Measurements from ENCODE around the gene SLC14A1. TPM values are rescaled to one million over a fixed set of nuclear protein-coding genes. Genes with fewer than 3 reads are reported as not detected.

The SLC14A1 gene
- total and polyA plus RNA-seq, 3 donors from 2014 or later = 0.50 to 0.73 TPM; not detected in 1

- Histone ChIP-seq H3K27me3 (no peaks in the 10 kb centered on the region), H3K4me3 (no peak overlapping the region), H3K27ac (no peak overlapping the region), H3K36me3 (ENCODE audit: low read depth, missing control alignments) (no peaks in the 10 kb centered on the region), H3K9me3 (no peaks in the 10 kb centered on the region), H3K4me1 (peaks cover 4% of the 10 kb centered on the region)
- TF ChIP-seq, protein P1, sequence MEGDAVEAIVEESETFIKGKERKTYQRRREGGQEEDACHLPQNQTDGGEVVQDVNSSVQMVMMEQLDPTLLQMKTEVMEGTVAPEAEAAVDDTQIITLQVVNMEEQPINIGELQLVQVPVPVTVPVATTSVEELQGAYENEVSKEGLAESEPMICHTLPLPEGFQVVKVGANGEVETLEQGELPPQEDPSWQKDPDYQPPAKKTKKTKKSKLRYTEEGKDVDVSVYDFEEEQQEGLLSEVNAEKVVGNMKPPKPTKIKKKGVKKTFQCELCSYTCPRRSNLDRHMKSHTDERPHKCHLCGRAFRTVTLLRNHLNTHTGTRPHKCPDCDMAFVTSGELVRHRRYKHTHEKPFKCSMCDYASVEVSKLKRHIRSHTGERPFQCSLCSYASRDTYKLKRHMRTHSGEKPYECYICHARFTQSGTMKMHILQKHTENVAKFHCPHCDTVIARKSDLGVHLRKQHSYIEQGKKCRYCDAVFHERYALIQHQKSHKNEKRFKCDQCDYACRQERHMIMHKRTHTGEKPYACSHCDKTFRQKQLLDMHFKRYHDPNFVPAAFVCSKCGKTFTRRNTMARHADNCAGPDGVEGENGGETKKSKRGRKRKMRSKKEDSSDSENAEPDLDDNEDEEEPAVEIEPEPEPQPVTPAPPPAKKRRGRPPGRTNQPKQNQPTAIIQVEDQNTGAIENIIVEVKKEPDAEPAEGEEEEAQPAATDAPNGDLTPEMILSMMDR (IDR thresholded peaks at IDR 0.05) = no peak
- no peak for TF ChIP-seq POLR2A (IDR thresholded peaks at IDR 0.05)
- WGBS, 2 donors = 78 to 91% methylated on average over 1 to 7 of the region's 7 CpGs
- no peak for DNase-seq
- intact Hi-C loops (cut with DNase I; ENCODE audit: low total_unique reads) = loop anchor here (10.0 kb wide), 1 partner anchor 193 kb away; no protein-coding TSS in a partner anchor
Measured at GRCh38 chr18:45691816-45692179, 32.2 kb upstream of the SLC14A1 start.

DNA sequence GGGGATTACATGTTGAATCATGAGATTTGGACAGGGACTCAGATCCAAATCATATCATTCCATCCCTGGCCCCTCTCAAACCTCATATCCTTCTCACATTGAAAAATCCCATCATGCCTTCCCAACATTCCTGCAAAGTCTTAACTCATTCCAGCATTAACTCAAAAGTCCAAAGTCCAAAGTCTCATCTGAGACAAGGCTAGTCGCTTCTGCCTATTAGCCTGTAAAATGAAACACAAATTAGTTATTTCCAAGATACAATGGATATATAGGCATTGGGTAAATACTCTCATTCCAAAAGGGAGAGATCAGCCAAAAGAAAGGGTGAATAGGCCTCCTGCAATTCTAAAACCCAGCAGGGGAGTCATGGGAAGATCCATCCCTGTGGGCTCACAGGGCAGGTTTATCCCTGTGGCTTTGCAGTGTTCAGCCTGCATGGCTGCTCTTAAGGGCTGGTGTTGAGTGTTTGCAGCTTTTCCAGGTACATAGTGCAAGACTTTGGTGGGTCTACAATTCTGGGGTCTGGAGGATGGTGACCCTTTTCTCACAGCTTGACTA lies 21.2 kb upstream of the SLC14A1 start:
- Histone ChIP-seq H3K27ac (no peak overlapping the region), H3K4me1 (no peaks in the 10 kb centered on the region), H3K36me3 (ENCODE audit: low read depth, missing control alignments) (no peaks in the 10 kb centered on the region), H3K4me3 (no peak overlapping the region), H3K9me3 (no peaks in the 10 kb centered on the region), H3K27me3 (no peaks in the 10 kb centered on the region)
- intact Hi-C loops (cut with DNase I; ENCODE audit: low total_unique reads) = no loop called here
- WGBS, 2 donors = 93 to 100% methylated on average over 1 of the region's 1 CpG
- no peak for DNase-seq
- TF ChIP-seq, protein P1 (IDR thresholded peaks at IDR 0.05) = no peak
- no peak for TF ChIP-seq POLR2A (IDR thresholded peaks at IDR 0.05)

DNA sequence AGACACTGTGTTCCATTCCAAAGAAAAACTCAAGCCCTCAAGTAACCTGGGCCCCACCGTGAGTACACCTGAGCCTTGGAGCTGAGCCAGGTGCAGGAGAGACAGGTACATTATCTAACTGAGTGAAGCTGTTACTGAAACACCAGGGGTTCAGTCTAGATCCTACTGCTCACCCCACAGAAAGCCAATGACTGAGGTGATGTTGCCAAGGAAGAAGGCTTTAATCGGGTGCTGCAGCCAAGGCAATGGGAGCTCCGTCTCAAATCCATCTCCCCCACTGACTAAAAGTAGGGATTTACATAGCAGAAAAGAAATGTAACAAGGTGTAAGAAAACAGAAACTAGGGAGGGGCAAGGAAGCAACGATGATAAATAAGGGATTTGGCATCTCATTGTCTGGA lies 15.2 kb upstream of the SLC14A1 start:
- no peak overlapping the region for H3K27ac ChIP-seq
- H3K9me3 ChIP-seq = no peaks in the 10 kb centered on the region
- no peaks in the 10 kb centered on the region for H3K27me3 ChIP-seq
- H3K36me3 ChIP-seq (ENCODE audit: low read depth, missing control alignments) = no peaks in the 10 kb centered on the region
- no peaks in the 10 kb centered on the region for H3K4me1 ChIP-seq
- 75 to 92% methylated on average over 4 of the region's 4 CpGs for WGBS, 2 donors
- H3K4me3 ChIP-seq = no peak overlapping the region
- TF ChIP-seq POLR2A (IDR thresholded peaks at IDR 0.05) = no peak
- TF ChIP-seq, protein P1 (IDR thresholded peaks at IDR 0.05) = no peak
- no peak for DNase-seq
- intact Hi-C loops (cut with DNase I; ENCODE audit: low total_unique reads) = no loop called here

DNA sequence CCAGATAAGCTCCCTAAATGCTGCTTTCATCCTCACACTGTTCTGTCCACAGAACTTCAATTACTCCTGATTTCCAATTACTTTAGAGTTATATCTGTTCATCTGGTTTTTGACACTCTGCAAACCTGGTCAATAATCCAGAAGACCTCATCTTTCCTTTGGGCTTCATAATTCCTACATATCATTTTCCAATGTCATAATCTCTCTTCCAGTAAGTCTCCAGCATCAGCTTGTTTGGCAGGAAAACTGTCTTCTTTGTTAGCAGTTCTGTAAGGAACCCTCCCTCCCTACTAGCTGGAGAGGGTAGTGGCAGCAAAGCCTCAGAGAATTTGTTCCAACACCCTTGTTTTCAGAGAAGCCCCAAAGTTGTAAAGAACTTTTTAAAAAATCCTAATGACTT lies 11.9 kb upstream of the SLC14A1 start:
- no peaks in the 10 kb centered on the region for H3K4me1 ChIP-seq
- H3K36me3 ChIP-seq (ENCODE audit: low read depth, missing control alignments) = no peaks in the 10 kb centered on the region
- H3K4me3 ChIP-seq = no peak overlapping the region
- H3K9me3 ChIP-seq = no peaks in the 10 kb centered on the region
- no peaks in the 10 kb centered on the region for H3K27me3 ChIP-seq
- no peak for DNase-seq
- no peak overlapping the region for H3K27ac ChIP-seq
- no peak for TF ChIP-seq POLR2A (IDR thresholded peaks at IDR 0.05)
- TF ChIP-seq, protein P1 (IDR thresholded peaks at IDR 0.05) = no peak
- intact Hi-C loops (cut with DNase I; ENCODE audit: low total_unique reads) = no loop called here

GRCh38 chr18:45713239-45713638 lies 10.7 kb upstream of the SLC14A1 start:
- H3K4me1 ChIP-seq = no peaks in the 10 kb centered on the region
- no peak for TF ChIP-seq POLR2A (IDR thresholded peaks at IDR 0.05)
- TF ChIP-seq, protein P1 (IDR thresholded peaks at IDR 0.05) = no peak
- H3K9me3 ChIP-seq = no peaks in the 10 kb centered on the region
- no peak overlapping the region for H3K4me3 ChIP-seq
- no peak for DNase-seq
- H3K36me3 ChIP-seq (ENCODE audit: low read depth, missing control alignments) = no peaks in the 10 kb centered on the region
- 92 to 100% methylated on average over 1 of the region's 1 CpG for WGBS, 2 donors
- intact Hi-C loops (cut with DNase I; ENCODE audit: low total_unique reads) = no loop called here
- no peak overlapping the region for H3K27ac ChIP-seq
- no peaks in the 10 kb centered on the region for H3K27me3 ChIP-seq

Measured in testis (tissue), 3 donors.